Activated CD4-positive, alpha-beta memory T cell treated with anti-CD3 and anti-CD28 coated beads for 36 hours (primary cell): ENCODE measurements around the gene LILRA1. TPM values are rescaled to one million over a fixed set of nuclear protein-coding genes. Genes with fewer than 3 reads are reported as not detected.
"Not testable (repeated sequence)": the region's sequence is repeated elsewhere in the genome, so short reads cannot be mapped to it uniquely, and the experiment has no call there.

Experiments used
- CTCF ChIA-PET: fragments of 350-600 bp; sonication (Branson Sonifier 250); formaldehyde crosslinking; loops from one replicate; lab custom pipeline; 2021; ENCODE audit warnings: antibody characterized with exemption, inconsistent platforms; lab: Charles Lee
- POLR2A ChIA-PET: fragments of 350-600 bp; sonication (Branson Sonifier 250); formaldehyde crosslinking; loops from one replicate; lab custom pipeline; 2021; ENCODE audit warnings: antibody characterized with exemption; lab: Charles Lee
- DNase-seq: peaks from one replicate; pipeline ENCODE4 v3.0.0-alpha.2; 2020
- H3K27ac Mint-ChIP-seq: one replicate; pipeline ENCODE4 v1.8.0; 2021; ENCODE audit warnings: mixed read lengths
- H3K27me3 Mint-ChIP-seq: one replicate; pipeline ENCODE4 v1.8.0; 2021; ENCODE audit warnings: mixed read lengths
- H3K36me3 Mint-ChIP-seq: one replicate; pipeline ENCODE4 v1.8.0; 2021; ENCODE audit warnings: mixed read lengths
- H3K4me1 Mint-ChIP-seq: one replicate; pipeline ENCODE4 v1.8.0; 2021; ENCODE audit warnings: low read depth, mixed read lengths
- H3K4me3 Mint-ChIP-seq: one replicate; pipeline ENCODE4 v1.8.0; 2021; ENCODE audit warnings: mild to moderate bottlenecking, mixed read lengths
- H3K9me3 Mint-ChIP-seq: one replicate; pipeline ENCODE4 v1.8.0; 2021; ENCODE audit warnings: mixed read lengths
- intact Hi-C: fragments of 100-400 bp; cut with micrococcal nuclease; formaldehyde crosslinking; loops from one replicate; pipeline ENCODE4 v1.15.1; 2023
- total RNA-seq, 2 experiments: library from RNA; stranded (reverse); gene quantifications; one replicate each; pipeline ENCODE4 v1.2.3, GENCODE V29; 2021

LILRA1 gene
- not detected for total RNA-seq

- H3K27ac Mint-ChIP-seq, CTCF ChIA-PET: not testable (repeated sequence)
These were observed at the start of gene LILRA1 for GRCh38 chr19:54593445-54593844. LILRA1 (plus strand) TSS chr19:54593632; CDS start chr19:54594245, 613 bp downstream.

GRCh38 chr19:54548806-54549205 lies 44.6 kb upstream of the LILRA1 start:
- Mint-ChIP-seq H3K4me1 (no peaks in the 10 kb centered on the region), H3K27me3 (peaks cover 19% of the 10 kb centered on the region), H3K36me3 (no peaks in the 10 kb centered on the region), H3K9me3 (no peaks in the 10 kb centered on the region), H3K4me3 (no peak overlapping the region), H3K27ac (no peak overlapping the region)
- ChIA-PET POLR2A (no interaction called here), CTCF (no interaction called here)
- DNase-seq = no peak
- intact Hi-C loops = no loop called here

More at GRCh38 chr19:54593445-54593844, at the start of gene LILRA1:
- H3K4me1 Mint-ChIP-seq, POLR2A ChIA-PET, intact Hi-C loops, H3K4me3 Mint-ChIP-seq, H3K36me3 Mint-ChIP-seq, DNase-seq: not testable (repeated sequence)
- Mint-ChIP-seq H3K27me3 (peaks cover 15% of the 10 kb centered on the region), H3K9me3 (peaks cover 11% of the 10 kb centered on the region)

- CTCF ChIA-PET = no interaction called here
- intact Hi-C loops = no loop called here
- H3K27ac Mint-ChIP-seq = no peak overlapping the region
These were observed 44.2 kb upstream of the LILRA1 start for GRCh38 chr19:54549224-54549623.

GRCh38 chr19:54551293-54551692 lies 42.1 kb upstream of the LILRA1 start:
- CTCF ChIA-PET = interaction anchor here (0.6 to 1.2 kb wide), 4 partner anchors 69 to 1398 kb away, joined by 3 read pairs; no protein-coding TSS in a partner anchor

More at GRCh38 chr19:54549224-54549623, 44.2 kb upstream of the LILRA1 start:
- Mint-ChIP-seq H3K4me1 (no peaks in the 10 kb centered on the region), H3K9me3 (no peaks in the 10 kb centered on the region), H3K4me3 (no peak overlapping the region), H3K27me3 (peaks cover 20% of the 10 kb centered on the region), H3K36me3 (no peaks in the 10 kb centered on the region)
- POLR2A ChIA-PET = no interaction called here
- DNase-seq = no peak

GRCh38 chr19:54551950-54552912 lies 41.2 kb upstream of the LILRA1 start:
- Mint-ChIP-seq H3K27me3 (peaks cover 17% of the 10 kb centered on the region), H3K27ac (no peak overlapping the region), H3K4me1 (no peaks in the 10 kb centered on the region), H3K9me3 (no peaks in the 10 kb centered on the region), H3K4me3 (no peak overlapping the region), H3K36me3 (no peaks in the 10 kb centered on the region)
- intact Hi-C loops = no loop called here
- ChIA-PET POLR2A (no interaction called here), CTCF (interaction anchor here (1.2 kb wide), 1 partner anchor 70 kb away, joined by 3 read pairs; no protein-coding TSS in a partner anchor)
- no peak for DNase-seq

More at GRCh38 chr19:54551293-54551692, 42.1 kb upstream of the LILRA1 start:
- Mint-ChIP-seq H3K9me3 (no peaks in the 10 kb centered on the region), H3K36me3 (no peaks in the 10 kb centered on the region), H3K27ac (no peak overlapping the region), H3K27me3 (peaks cover 17% of the 10 kb centered on the region), H3K4me1 (no peaks in the 10 kb centered on the region), H3K4me3 (no peak overlapping the region)
- no peak for DNase-seq
- intact Hi-C loops = no loop called here
- POLR2A ChIA-PET = no interaction called here

GRCh38 chr19:54552913-54553310 lies 40.5 kb upstream of the LILRA1 start:
- Mint-ChIP-seq H3K4me3 (no peak overlapping the region), H3K27ac (no peak overlapping the region), H3K27me3 (peaks cover 17% of the 10 kb centered on the region), H3K9me3 (no peaks in the 10 kb centered on the region), H3K4me1 (no peaks in the 10 kb centered on the region), H3K36me3 (no peaks in the 10 kb centered on the region)
- DNase-seq = no peak
- intact Hi-C loops = no loop called here
- ChIA-PET POLR2A (no interaction called here), CTCF (no interaction called here)

- Mint-ChIP-seq H3K27me3 (peaks cover 21% of the 10 kb centered on the region), H3K27ac (no peak overlapping the region), H3K36me3 (no peaks in the 10 kb centered on the region), H3K4me3 (no peak overlapping the region), H3K9me3 (no peaks in the 10 kb centered on the region), H3K4me1 (no peaks in the 10 kb centered on the region)
- POLR2A ChIA-PET = no interaction called here
- CTCF ChIA-PET = no interaction called here
- no peak for DNase-seq
- intact Hi-C loops = no loop called here
These were observed 39.4 kb upstream of the LILRA1 start for GRCh38 chr19:54554006-54554405.

GRCh38 chr19:54554896-54555295 lies 38.5 kb upstream of the LILRA1 start:
- CTCF ChIA-PET = interaction anchor here (1.4 kb wide), 1 partner anchor 120 kb away, joined by 3 read pairs; no protein-coding TSS in a partner anchor

GRCh38 chr19:54556194-54556593 lies 37.2 kb upstream of the LILRA1 start:
- H3K27ac Mint-ChIP-seq = no peak overlapping the region
- H3K4me1 Mint-ChIP-seq = no peaks in the 10 kb centered on the region
- no peak overlapping the region for H3K4me3 Mint-ChIP-seq
- peaks cover 16% of the 10 kb centered on the region for H3K27me3 Mint-ChIP-seq
- H3K9me3 Mint-ChIP-seq = no peaks in the 10 kb centered on the region
- CTCF ChIA-PET = interaction anchor here (1.4 kb wide), 1 partner anchor 118 kb away, joined by 3 read pairs; no protein-coding TSS in a partner anchor
- intact Hi-C loops = no loop called here
- no peak for DNase-seq
- no peaks in the 10 kb centered on the region for H3K36me3 Mint-ChIP-seq
- POLR2A ChIA-PET = no interaction called here

More at GRCh38 chr19:54554896-54555295, 38.5 kb upstream of the LILRA1 start:
- no peak for DNase-seq
- Mint-ChIP-seq H3K4me3 (no peak overlapping the region), H3K4me1 (no peaks in the 10 kb centered on the region), H3K27ac (no peak overlapping the region), H3K27me3 (peaks cover 18% of the 10 kb centered on the region), H3K9me3 (no peaks in the 10 kb centered on the region), H3K36me3 (no peaks in the 10 kb centered on the region)
- POLR2A ChIA-PET = no interaction called here
- intact Hi-C loops = no loop called here

GRCh38 chr19:54558339-54558738 lies 35.1 kb upstream of the LILRA1 start:
- Mint-ChIP-seq H3K9me3 (no peaks in the 10 kb centered on the region), H3K27me3 (peaks cover 15% of the 10 kb centered on the region), H3K27ac (no peak overlapping the region), H3K36me3 (no peaks in the 10 kb centered on the region), H3K4me1 (no peaks in the 10 kb centered on the region), H3K4me3 (no peak overlapping the region)
- ChIA-PET POLR2A (interaction anchor here (0.8 kb wide), 1 partner anchor 357 kb away, joined by 4 read pairs; no protein-coding TSS in a partner anchor), CTCF (interaction anchor here (0.6 kb wide), 1 partner anchor 198 kb away, joined by 3 read pairs; no protein-coding TSS in a partner anchor)
- DNase-seq = no peak
- intact Hi-C loops = no loop called here

GRCh38 chr19:54560881-54561385 lies 32.5 kb upstream of the LILRA1 start:
- intact Hi-C loops = no loop called here
- no peak overlapping the region for H3K27ac Mint-ChIP-seq
- ChIA-PET POLR2A (no interaction called here), CTCF (no interaction called here)
- no peak for DNase-seq
- no peak overlapping the region for H3K4me3 Mint-ChIP-seq
- no peaks in the 10 kb centered on the region for H3K4me1 Mint-ChIP-seq
- H3K36me3 Mint-ChIP-seq = no peaks in the 10 kb centered on the region
- H3K9me3 Mint-ChIP-seq = no peaks in the 10 kb centered on the region
- peaks cover 13% of the 10 kb centered on the region for H3K27me3 Mint-ChIP-seq

GRCh38 chr19:54561840-54562239 lies 31.6 kb upstream of the LILRA1 start:
- Mint-ChIP-seq H3K36me3 (no peaks in the 10 kb centered on the region), H3K27ac (no peak overlapping the region), H3K4me1 (no peaks in the 10 kb centered on the region), H3K27me3 (peaks cover 16% of the 10 kb centered on the region), H3K4me3 (no peak overlapping the region), H3K9me3 (no peaks in the 10 kb centered on the region)
- POLR2A ChIA-PET = no interaction called here
- no peak for DNase-seq
- intact Hi-C loops = no loop called here
- CTCF ChIA-PET = no interaction called here
